DMS153 treated with DMSO at 0.1 percent for 48 hours (cell line): ENCODE measurements around the gene YY1.
"Not testable (repeated sequence)": the region's sequence is repeated elsewhere in the genome, so short reads cannot be mapped to it uniquely, and the experiment has no call there.

Source experiments
- DNase-seq: peaks from one replicate; lab custom pipeline; 2025; ENCODE audit not compliant: unreplicated experiment; lab: John Stamatoyannopoulos, UW

The YY1 gene

DNA sequence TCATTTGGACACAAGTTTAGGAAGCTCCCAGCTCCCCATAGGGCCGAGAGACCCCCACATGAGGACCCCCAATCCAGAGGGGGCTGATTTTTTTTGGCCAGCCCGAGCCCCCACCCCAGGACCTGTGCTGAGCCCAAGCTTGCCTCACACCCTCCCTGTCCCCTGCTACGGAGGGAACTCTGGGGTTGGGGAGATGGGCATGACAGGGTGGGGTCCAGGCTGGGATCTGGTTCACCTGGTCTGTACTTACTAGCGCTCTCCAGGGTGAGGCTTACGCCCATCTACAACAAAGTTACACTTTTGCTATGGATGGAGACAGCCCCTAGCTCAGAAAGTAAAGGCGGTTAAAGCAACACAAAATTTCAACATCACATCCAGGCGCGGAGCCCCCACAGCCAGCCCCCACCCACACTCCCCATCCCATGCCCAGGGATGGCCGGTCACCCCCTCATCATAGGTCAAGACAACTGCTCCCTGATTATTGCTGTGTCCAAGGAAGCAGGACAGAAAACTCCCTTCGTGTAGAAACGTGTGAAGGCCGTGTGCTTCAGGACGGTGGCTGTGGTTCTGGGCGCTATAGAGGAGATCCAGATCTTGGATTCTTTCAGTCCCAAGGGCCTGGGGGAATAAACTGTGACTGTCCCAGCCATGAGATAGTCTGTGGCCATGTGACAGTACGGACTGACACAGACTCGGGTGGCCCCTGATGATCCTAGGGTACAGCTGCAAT, 56.6 kb downstream of the YY1 start:
- no peak for DNase-seq

DNA sequence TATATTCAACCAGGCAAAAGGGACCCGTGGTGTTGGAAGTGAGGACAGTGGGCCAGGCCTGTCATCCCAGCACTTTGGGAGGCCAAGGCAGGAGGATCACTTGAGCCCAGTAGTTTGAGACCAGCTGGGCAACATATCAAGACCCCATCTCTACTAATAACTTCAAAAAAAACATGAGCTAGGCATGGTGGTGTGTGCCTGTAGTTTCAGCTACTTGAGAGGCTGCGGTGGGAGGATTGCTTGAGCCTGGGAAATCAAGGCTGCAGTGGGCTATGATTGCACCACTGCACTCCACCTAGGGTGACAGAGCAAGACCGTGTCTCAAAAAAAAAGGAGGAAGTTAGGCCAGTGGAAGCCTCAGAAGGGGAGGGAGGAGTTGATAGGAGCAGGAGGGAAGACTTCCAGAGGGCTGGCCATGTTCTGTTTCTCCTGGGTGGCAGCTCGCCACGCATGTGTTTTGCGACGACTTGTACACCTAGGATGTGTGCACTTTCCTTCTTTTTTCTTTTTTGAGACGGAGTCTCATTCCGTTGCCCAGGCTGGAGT, 57.2 kb downstream of the YY1 start:
- no peak for DNase-seq

DNA sequence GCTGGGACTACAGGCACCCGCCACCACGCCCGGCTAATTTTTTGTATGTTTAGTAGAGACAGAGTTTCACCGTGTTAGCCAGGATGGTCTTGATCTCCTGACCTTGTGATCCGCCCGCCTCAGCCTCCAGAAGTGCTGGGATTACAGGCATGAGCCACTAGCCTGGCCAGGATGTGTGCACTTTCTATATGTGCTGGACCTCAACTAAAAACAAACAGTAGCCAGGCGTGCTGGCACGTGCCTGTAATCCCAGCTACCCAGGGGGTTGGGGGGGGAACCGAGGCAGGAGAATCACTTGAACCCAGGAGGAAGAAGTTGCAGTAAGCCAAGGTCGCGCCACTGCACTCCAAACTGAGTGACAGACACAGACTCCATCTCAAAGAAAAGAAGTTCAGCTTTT, 57.8 kb downstream of the YY1 start:
- not testable (repeated sequence) for DNase-seq

DNA sequence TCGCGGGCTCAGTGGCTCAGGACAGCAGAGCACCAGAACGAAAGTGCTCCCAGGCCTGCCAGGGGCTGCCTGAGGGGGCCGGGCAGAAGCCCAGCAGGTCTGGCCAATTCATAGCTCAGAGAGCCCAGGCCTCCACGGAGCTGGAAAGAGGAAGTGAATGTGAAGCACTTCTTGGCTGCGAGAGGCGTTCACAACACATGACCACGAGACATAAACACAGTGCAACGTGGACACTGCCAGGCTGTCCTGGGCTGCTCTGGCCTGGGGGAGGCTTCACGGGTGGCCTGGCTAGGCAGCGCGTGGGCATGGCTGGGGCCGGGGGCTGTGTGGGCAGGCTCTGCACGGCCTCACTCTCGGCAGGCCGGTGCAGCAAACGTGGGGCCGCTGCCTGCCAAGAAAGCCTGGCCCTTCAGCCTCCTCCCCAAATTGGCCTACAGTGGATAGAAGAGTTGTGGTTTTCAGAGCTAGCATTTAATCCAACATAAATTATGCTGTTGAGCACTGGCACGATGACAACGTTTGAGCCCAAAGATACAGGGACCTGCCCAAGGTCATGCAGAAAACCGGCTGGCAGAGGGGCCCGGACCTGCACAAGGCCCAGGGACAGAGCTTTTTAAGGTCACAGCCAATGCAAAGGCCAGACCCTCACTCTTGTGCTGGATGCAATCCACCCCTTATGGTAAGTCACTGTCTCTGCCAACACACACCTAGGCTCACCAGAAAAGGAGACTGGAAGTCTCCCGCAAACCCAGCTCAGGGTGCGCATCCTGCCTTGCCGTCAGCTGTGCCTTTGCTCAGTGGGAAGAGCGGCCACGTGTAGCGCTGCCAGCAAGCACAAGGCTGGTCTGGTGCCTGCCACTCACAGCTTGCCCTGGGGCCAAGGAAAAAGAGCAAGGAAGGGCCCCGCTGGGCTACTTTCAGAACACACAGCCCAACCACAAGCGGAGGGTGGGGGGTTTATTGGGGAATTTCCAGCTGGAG, 58.7 kb downstream of the YY1 start:
- no peak for DNase-seq

DNA sequence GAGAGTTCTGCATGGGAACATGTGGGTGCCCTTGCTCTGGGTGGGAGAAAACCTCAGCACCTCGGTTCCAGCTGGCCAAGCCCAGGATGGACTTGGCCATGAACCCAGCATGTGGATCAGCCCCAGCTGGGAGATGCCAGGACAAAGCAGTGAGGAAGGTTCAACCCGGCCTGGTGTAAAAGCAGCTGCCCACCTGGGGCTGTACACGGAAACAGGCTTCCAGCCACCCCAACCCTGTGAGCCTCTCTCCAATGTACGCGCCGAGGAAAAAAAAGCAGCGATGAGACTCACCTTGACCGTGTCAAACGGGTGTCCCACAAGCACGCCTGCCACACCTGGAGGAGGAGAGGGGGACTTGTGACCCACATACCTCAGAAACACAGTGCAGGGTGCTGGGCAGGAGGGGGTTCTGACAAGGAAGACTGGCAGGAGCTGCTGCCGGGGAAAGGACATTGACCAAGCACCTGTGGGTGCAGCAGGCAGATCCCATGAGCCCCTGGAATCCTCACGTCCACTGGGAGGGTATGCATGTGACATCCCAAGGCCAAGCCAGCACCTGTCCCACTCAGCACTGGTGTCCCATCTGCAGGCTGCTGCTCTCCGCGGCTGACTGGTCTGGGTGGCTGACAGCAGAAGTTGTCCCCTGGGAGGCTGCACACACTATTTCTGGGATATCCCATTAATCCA, 59.8 kb downstream of the YY1 start:
- no peak for DNase-seq

DNA sequence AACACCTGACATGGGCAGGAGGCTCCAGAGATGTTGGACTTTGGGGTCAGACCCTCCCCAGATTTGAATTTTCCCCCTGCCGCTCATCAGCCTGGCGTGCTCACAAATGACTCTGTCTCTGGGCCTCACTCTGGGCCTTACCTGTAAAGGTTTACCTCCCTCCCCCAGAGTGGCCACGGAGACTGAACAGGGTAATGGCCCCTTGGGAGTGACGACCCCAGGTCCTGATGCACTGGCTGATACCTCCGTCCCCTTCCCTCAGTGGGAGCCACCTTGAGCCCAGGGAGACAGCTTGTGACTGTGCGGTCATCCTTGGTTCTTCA, 60.3 kb downstream of the YY1 start:
- DNase-seq = no peak

DNA sequence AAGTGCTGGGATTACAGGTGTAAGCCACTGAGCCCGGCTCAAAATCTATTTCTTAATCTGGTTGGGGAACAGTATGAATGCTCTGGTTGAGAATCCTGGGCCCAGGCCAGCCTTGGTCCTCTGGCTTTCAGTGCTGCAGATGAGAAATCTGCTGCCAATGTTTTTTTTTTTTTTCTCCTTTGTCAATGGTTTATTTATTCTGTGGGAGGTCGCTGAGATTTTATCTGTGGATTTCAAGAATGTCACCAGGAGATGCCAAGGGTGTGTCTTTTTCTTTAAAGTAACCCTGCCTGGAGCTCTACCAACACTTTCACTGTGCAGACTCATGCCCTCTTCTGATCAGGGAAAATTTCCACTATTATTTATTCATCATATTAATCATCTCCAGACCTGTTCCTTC, 63.7 kb downstream of the YY1 start:
- DNase-seq = no peak

DNA sequence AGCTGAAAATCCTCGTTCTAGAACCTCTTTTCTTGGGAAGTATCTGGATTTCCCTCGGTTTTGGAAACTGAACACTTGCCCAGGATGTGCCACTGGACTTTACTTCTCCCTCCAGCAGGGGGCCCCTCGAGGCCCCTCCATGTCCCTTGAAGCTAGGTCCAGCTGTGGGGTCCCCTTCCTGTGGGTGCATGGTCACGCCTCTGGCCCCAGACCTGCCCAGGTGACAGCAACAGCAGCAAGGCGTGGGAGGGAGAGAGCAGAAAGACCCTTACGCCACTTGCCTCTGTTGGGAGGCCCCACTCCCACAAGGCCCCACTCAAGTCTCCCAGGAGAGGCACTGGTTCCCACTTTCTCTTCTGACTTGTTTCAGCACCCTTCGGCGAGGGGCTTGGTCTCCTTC, 64.2 kb downstream of the YY1 start:
- no peak for DNase-seq

DNA sequence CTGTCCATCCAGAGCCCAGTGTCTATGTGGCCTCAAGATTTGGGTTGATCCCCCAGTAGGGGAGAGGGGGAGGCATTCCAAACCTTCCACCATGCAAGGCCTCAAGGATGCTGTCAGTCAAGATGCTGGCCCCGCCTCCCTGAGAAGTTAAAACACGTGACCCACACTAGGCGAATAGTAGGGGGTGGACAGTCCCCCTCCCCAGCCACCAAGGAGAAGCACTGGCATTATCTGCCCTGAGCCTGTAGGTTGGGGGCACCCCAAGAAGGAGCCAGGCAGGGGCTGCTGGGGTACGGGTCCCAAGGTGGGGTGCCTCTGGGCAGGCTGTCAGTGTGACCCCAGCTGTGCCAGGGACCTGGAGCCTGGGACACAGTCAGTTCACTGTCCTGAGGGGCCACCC, 65.0 kb downstream of the YY1 start:
- DNase-seq = no peak

DNA sequence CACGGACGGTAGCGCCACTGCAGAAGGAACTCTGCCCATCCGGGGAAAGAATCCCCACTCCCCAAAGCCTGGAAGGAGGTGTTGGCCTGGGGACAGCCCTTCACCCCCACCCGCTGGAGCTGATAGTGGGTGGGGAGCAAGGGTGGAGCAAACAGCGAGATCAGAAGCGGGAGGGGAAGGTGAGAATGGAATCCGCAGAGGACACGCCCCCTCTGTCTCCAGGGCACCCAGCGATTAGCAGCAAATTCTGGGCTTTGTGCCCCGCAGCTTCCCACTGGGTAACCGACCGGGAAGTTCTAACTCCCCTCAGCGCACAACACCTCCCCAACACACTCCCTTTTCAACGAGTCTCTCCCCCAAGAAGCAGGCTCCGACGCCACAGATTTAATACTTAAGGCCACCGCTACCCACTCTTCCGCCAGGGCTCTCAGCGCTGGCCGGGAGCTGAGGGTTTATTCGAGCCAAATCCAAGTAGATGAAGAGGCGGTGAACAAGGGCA, 65.9 kb downstream of the YY1 start:
- DNase-seq = no peak

DNA sequence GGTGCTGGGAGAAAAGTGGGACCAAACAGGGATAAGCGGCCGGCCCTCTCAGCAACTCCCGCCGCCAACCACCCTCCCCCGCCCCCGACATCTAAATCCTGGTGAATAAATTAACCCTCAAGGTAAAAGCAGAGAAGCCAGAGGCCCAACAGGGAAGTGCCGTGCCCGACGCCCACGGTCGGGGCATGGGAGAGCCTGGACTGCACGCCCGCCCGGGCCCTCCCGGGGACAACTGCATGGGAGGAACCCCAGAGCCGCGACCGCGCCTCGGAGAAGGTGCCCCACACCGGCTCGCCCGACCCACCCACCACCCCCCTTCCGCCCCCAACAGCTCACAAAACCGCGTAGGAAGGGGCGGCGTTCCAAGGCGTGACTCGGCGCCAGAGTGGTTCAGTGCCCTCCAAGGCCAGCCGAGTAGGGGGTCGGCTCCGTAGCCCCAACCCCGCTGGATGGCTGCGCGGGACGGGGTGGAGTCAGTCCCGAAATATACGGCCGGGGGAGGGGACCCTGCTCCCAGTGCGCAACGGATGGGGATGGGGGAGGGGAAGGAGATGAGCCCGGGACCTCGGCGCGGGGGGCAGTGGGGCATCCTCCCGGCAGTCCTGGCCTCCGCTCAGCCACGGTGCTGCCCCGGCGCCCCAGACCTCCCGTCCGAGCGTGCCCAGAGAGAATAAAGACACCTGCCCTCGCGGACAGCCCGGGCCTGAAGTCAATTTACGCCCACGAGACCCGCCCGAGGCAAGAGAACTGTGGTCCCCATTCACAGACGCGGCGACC, 66.6 kb downstream of the YY1 start:
- DNase-seq = no peak

DNA sequence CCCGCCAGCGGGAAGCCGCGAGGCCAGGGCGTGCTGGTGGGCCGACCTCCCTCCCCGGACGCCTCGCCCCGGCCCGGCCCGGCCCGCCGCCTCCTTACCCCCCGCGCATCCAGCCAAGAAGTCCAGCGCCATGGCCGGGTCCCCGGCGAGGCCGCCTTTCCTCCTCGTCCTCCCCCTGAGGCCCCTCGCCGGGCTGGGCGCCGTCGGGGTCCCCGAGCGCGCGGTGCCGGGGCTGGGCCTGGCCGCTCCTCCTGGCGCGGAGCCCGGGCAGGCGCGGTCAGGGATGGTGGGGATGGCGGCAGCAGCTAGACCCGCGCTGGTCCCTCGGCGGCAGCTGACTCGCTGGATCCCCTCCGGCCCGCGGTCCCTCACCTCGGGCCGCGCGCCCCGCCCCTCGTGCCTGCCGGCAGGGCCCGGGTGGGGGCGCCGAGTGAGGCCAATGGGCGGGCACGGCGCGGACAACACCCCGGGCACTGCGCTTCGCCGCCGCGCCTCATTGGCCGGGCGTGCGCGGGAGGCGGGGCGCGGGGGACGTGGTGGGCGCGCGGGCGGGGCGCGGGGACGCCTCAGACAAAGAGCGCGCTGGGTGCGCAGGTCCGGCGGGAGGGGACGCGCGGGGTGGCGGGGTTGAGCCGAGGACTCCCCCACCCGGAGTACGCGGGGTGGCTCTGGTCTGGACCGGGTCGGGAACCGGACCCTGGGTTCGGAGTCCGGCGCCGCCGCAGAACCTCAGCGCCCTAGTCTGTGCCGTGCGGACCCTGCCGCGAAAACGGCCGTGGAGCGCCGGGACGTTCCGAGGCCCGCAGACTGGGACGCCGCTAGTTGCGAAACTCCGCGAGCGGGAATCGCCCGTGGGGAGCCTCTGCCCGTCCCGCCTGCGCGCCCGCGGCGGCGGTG, 67.4 kb downstream of the YY1 start, which contains the start of gene SLC25A29:
Gene SLC25A29 (minus strand): TSS at position 344 of the 897 bp plus-strand sequence. CDS start 212 bp downstream, at position 132.
- peak; percentile 52 for DNase-seq

DNA sequence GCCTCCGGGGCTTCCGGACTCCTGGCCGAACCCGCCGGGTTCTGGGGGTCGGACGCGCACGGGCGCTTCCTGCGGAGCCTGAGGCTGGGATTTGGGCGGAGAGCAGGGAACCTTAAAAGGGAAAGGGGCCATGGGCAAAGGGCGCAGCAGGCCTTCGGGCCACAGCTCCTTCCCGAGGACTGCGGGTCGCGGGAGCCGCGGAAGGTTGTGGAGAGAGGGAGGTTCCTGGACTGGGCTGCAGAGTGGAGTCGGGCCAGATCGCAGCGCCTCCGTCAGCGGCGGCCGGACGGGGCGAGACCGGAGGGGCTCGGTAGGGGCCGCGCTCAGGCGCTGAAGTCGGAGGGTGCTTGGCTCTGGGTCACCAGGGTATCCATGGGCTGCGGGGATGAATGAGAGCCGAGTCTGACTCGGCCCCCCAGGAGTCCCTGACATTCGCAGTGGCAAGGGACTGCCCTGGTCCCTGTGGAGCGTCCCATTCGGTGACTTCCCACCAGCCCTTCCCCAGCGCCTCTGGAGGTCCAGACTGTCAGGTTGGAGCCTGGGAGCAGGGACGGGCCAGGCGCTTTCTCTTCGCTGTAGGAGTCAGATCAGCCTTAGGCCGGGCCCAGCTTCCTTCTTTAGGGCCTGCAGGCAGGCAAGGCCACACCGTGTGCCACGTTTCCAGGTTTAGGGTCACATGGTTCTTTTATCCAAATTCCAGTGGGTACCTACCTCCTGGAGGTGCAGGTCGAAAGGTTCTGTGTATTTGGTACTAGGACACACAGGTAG, 68.2 kb downstream of the YY1 start:
- DNase-seq = no peak

DNA sequence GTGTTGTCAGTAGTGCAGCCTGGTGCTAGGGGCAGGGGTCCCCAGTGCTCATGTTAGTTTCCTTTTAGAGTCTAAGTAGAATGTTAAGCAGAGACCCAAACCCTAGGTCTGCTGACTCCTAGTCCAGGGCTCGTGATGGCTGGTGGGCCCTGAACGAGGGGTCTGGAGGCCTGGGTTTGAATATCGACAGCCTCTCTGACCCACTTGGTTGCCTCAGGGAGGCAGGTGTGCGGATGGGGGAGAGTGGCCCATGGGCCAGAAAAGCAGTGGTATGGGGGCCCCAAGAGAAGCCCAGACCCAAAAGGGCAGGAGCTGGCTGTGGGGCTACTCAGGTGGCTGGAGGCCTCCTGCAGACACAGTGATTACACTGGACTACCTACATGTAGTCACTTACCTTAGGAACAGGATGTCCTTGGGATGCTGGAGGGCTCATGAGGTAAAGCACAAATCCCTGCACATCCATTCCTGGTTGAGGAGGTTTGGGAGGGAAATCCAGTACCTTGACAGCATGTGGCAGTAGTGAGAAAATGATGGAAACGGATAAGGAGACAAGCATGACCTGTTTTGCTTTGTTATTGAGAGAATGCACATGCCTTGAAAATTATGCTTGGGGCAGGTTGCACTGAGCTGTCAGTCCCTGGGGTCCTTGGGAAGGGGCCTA, 69.0 kb downstream of the YY1 start:
- no peak for DNase-seq

DNA sequence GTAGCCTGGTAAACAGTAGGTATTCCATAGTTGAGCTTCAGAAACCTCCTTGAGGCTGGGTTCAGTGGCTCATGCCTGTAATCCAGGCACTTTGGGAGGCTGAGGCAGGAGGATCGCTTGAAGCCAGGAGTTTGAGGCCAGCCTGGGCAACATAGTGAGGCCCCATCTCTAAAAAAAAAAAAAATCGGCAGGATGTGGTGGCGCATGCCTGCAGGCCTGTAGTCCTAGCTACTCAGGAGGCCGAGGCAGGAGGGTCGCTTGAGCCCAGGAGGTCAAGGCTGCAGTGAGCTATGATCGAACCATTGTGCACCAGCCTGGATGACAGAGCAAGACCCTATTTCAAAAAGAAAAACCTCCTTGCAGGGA, 69.5 kb downstream of the YY1 start:
- not testable (repeated sequence) for DNase-seq

DNA sequence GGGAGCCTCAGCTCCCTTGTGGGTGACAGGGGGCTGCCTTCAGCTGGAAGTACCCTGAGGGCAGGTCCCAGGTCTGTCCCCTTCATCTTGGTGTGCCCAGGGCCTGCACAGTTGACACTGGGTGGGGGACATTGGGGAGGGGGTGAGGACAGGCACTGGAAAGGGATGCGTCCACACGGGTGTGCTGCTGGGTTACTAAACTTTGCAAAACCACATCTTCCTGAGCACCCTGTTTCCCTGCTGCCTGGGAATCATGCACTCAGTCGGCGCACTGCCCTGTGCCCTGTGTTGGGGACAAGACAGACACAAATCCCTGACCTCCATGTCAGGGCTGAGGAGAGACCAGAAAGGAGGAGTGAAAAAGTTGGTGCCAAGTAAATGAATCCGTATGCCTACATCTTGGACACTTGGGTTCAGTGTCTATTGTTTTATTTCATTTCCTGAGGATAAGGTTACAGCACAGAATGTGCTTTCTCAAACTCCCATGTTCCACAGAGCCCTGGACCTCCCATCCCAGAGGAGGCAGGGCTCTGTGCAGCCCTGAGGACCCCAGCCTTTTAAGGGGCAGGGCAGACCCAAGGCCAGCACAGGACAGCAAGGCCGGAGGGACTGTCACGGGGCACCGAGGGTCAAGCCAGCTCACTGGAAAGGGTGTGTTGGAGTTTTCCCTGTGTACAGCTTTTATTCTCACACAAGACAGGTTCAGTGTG, 70.2 kb downstream of the YY1 start:
- DNase-seq = no peak

DNA sequence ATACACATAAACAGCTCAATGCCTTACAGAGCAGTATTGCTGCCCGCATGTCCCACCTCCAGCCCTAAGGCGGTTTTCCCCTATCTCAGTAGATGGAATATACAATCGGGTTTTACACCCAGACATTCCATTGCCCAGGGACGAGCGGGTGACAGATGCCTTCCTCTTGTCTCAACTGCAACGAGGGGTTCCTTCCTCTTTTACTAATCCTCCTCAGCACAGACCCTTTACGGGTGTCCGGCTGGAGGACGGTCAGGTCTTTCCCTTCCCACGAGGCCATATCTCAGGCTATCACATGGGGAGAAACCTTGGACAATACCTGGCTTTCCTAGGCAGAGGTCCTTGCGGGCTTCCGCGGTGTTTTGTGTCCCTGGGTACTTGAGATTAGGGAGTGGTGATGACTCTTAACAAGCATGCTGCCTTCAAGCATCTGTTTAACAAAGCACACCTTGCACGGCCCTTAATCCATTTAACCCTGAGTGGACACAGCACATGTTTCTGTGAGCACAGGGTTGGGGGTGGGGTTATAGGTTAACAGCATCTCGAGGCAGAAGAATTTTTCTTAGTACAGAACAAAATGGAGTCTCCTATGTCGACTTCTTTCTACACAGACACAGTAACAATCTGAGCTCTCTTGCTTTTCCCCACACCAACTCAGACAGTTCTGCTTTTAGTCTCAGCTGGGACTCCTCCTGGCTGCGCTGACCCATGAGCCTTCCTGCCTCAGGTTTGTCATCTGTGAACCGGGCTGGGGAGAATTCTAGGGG, 73.3 kb downstream of the YY1 start:
- not testable (repeated sequence) for DNase-seq
